ENCODE results near the gene EDEM3. TPM values are rescaled to one million over a fixed set of nuclear protein-coding genes. Genes with fewer than 3 reads are reported as not detected.

Gene EDEM3, protein sequence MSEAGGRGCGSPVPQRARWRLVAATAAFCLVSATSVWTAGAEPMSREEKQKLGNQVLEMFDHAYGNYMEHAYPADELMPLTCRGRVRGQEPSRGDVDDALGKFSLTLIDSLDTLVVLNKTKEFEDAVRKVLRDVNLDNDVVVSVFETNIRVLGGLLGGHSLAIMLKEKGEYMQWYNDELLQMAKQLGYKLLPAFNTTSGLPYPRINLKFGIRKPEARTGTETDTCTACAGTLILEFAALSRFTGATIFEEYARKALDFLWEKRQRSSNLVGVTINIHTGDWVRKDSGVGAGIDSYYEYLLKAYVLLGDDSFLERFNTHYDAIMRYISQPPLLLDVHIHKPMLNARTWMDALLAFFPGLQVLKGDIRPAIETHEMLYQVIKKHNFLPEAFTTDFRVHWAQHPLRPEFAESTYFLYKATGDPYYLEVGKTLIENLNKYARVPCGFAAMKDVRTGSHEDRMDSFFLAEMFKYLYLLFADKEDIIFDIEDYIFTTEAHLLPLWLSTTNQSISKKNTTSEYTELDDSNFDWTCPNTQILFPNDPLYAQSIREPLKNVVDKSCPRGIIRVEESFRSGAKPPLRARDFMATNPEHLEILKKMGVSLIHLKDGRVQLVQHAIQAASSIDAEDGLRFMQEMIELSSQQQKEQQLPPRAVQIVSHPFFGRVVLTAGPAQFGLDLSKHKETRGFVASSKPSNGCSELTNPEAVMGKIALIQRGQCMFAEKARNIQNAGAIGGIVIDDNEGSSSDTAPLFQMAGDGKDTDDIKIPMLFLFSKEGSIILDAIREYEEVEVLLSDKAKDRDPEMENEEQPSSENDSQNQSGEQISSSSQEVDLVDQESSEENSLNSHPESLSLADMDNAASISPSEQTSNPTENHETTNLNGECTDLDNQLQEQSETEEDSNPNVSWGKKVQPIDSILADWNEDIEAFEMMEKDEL
- 10 to 100 TPM; 39.3 to 42.9 TPM for total RNA-seq

DNA sequence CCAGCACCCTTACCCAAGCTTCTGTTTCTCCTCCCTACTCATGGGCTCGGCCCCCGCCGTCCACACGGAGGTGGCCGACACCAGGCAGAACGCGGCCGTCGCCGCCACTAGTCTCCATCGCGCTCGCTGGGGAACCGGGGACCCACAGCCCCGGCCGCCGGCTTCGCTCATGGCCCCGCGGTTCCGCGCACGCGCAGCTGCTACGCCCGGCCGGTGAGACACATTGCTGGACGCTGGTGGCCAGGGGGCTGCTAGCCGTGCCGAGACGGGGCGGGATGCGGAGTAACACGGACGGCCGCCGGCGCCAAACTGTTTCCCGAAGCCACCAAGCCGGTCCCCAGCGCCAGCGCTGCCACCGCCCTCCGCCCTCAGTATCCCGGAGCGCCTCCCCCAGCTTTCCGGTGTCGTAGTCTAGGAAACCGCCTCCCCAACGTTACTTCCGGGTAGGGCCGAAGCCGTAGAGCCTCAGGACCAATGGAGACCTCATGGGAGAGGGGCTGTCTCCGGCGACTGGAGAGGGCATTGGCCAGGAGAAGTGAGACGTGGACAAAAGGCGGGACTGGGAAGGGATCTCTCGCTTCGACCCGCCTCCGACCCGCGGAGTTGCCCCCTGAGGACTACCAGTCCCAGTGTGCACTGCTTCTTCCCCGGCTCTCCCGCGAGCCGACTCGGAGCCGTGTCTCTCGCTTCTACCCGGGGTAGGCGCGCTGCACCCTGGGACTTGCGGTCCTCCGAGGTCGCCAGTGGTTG, at the start of gene EDEM3:
Gene EDEM3 (minus strand): TSS at position 383 of the 750 bp plus-strand sequence. CDS start 212 bp downstream, at position 171.
- Mint-ChIP-seq H3K9me3 (no peaks in the 10 kb centered on the region), H3K36me3 (ENCODE audit: low read depth) (peaks cover 17% of the 10 kb centered on the region), H3K27me3 (peaks cover 2% of the 10 kb centered on the region), H3K4me1 (peaks cover 51% of the 10 kb centered on the region), H3K27ac (peak within 1 kb of the TSS; percentile 77), H3K4me3 (peak within 1 kb of the TSS; percentile 88)
- DNase-seq: peak; percentile 98
- POLR2A ChIA-PET: interaction anchor here (0.7 to 4.9 kb wide), 18 partner anchors 11 to 1621 kb away, joined by 3 to 126 read pairs (median 4); partner anchors contain the start of genes NIBAN1, RNF2, SWT1 and TPR
- CTCF ChIA-PET: interaction anchor here (0.6 to 1.4 kb wide), 5 partner anchors 9 to 1620 kb away, joined by 3 to 5 read pairs (median 4); partner anchors contain the start of genes NIBAN1 and TPR

GRCh38 chr1:184804220-184804619, 49.6 kb upstream of the EDEM3 start:
- POLR2A ChIA-PET: no interaction called here
- no peak overlapping the region for H3K4me3 Mint-ChIP-seq
- no peak for DNase-seq
- H3K27me3 Mint-ChIP-seq: no peaks in the 10 kb centered on the region
- H3K36me3 Mint-ChIP-seq (ENCODE audit: low read depth): peaks cover 62% of the 10 kb centered on the region
- CTCF ChIA-PET: interaction anchor here (1.7 to 5.4 kb wide), 5 partner anchors 9 to 366 kb away, joined by 13 to 158 read pairs (median 16); partner anchors contain the start of gene NIBAN1
- no peaks in the 10 kb centered on the region for H3K9me3 Mint-ChIP-seq
- H3K27ac Mint-ChIP-seq: no peak overlapping the region
- peaks cover 5% of the 10 kb centered on the region for H3K4me1 Mint-ChIP-seq

DNA sequence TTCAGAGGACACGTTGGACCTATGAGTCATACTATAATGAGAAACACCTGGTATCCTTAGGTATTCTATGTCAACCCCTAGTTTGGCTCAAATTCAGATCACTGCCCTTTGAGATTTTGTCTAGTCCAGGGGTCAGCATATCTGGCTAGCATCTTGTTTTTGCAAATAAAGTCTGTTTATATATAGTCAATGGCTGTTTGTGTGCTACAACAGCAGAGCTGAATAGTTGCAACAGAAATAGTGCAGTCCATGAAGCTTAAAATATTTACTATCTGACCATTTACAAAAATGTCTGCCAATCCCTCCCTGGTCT, 48.5 kb upstream of the EDEM3 start:
- DNase-seq: no peak
- Mint-ChIP-seq H3K4me1 (peaks cover 5% of the 10 kb centered on the region), H3K27ac (no peak overlapping the region), H3K9me3 (no peaks in the 10 kb centered on the region), H3K4me3 (no peak overlapping the region), H3K36me3 (ENCODE audit: low read depth) (peaks cover 61% of the 10 kb centered on the region), H3K27me3 (no peaks in the 10 kb centered on the region)
- CTCF ChIA-PET: interaction anchor here (2.8 kb wide), 1 partner anchor 179 kb away, joined by 14 read pairs; no protein-coding TSS in a partner anchor
- POLR2A ChIA-PET: interaction anchor here (1.2 kb wide), 1 partner anchor 171 kb away, joined by 3 read pairs; the partner anchor contains the start of gene NIBAN1

- Mint-ChIP-seq H3K9me3 (no peaks in the 10 kb centered on the region), H3K4me3 (no peak overlapping the region), H3K27me3 (no peaks in the 10 kb centered on the region), H3K27ac (no peak overlapping the region), H3K36me3 (ENCODE audit: low read depth) (peaks cover 64% of the 10 kb centered on the region), H3K4me1 (peaks cover 5% of the 10 kb centered on the region)
- DNase-seq: no peak
- ChIA-PET POLR2A (interaction anchor here (1.2 kb wide), 1 partner anchor 171 kb away, joined by 3 read pairs; the partner anchor contains the start of gene NIBAN1), CTCF (interaction anchor here (2.8 kb wide), 1 partner anchor 179 kb away, joined by 14 read pairs; no protein-coding TSS in a partner anchor)
Measured at GRCh38 chr1:184802354-184803179, 47.9 kb upstream of the EDEM3 start.

DNA sequence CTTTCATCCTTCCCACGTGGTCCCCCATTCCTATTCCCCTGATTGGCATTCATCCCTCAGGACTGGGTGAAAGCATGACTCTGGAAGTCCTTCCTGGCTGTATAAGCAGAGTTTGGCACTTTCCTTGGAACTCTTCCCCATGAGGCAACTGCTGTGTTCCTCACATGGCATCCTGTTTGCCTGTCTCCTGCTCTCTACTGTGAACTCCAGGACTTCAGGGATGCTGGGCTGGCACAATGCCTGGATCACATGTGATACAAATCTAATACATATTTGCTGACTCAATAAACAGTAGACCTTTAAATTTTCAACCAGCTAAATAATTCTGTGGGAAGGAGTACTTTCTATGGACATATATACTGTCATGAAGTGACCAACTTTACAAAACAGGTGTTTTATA, 46.8 kb upstream of the EDEM3 start:
- Mint-ChIP-seq H3K27ac (no peak overlapping the region), H3K4me1 (peaks cover 5% of the 10 kb centered on the region), H3K4me3 (no peak overlapping the region), H3K27me3 (no peaks in the 10 kb centered on the region), H3K9me3 (no peaks in the 10 kb centered on the region), H3K36me3 (ENCODE audit: low read depth) (peaks cover 67% of the 10 kb centered on the region)
- CTCF ChIA-PET: interaction anchor here (2.8 kb wide), 1 partner anchor 180 kb away, joined by 14 read pairs; no protein-coding TSS in a partner anchor
- no peak for DNase-seq
- POLR2A ChIA-PET: no interaction called here

DNA sequence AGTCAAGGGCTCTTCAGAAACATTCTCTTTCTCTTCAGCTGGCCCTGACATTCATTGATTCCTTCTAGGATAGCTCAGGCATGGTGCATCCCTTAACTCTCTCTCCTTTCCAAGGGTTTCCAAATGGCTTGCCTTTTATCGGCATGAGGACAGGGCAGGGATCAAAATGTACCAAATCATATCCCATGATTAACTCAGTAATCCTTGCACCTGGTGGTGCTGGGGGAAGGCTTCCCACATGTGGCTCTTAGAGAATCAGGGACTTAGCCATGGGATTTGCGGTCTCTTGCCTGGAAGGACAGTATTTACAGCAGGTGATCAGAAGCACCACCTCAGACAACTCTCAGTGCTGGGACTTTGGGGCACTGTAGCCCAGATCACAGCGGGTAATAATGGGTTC, 46.2 kb upstream of the EDEM3 start:
- Mint-ChIP-seq H3K27ac (no peak overlapping the region), H3K4me3 (no peak overlapping the region), H3K4me1 (peaks cover 5% of the 10 kb centered on the region), H3K36me3 (ENCODE audit: low read depth) (peaks cover 71% of the 10 kb centered on the region), H3K9me3 (no peaks in the 10 kb centered on the region), H3K27me3 (no peaks in the 10 kb centered on the region)
- no peak for DNase-seq
- CTCF ChIA-PET: interaction anchor here (2.8 kb wide), 1 partner anchor 181 kb away, joined by 14 read pairs; no protein-coding TSS in a partner anchor
- POLR2A ChIA-PET: no interaction called here

DNA sequence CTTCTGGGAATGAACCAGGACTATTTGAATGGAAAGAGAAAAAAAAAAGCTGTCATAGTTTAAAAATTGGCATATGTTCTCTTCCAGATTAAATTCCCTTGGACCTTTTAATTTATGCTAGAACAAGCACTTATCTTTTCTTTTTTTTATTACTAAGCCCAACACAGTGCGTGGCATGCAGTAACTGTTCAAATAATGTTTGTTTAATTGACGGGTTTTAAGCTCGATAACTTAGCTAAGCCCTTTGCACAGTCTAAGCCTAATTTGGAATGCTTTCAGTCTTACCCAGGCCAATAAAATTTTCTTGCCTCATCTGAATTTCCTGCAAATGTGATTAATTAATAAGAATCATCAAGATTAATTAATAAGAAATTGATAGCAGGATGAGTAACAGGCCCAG, 39.3 kb upstream of the EDEM3 start:
- Mint-ChIP-seq H3K36me3 (ENCODE audit: low read depth) (peaks cover 57% of the 10 kb centered on the region), H3K9me3 (no peaks in the 10 kb centered on the region), H3K4me3 (no peak overlapping the region), H3K27ac (no peak overlapping the region), H3K27me3 (no peaks in the 10 kb centered on the region), H3K4me1 (peaks cover 31% of the 10 kb centered on the region)
- DNase-seq: no peak
- ChIA-PET POLR2A (no interaction called here), CTCF (interaction anchor here (4.1 kb wide), 1 partner anchor 12 kb away, joined by 16 read pairs; no protein-coding TSS in a partner anchor)

DNA sequence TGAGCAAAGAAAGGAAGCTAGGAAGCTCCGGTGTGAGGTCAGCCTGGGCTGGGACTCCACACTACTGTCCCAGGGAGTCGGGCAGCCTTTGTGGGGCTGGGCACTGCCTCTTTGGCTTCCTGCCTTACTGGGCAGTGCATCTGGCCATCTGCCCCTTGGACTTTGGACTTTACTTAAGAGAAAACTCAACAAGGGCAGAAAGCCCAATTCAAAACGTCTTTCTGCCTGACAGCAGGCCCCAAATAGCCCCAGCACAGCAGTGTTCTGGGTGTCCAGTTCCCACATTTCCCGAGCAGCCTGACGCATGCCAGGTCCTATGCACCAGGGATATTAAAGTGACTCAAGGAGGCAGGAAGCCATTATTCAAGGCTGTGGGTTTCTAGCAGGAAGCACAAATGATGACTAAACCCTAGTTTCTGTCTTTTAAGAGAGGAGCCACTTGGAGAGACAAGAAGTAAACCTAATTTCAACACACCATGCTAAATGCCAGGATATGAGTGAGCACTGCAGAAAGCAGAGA, 37.9 kb upstream of the EDEM3 start:
- ChIA-PET CTCF (interaction anchor here (1.0 kb wide), 1 partner anchor 37 kb away, joined by 3 read pairs; no protein-coding TSS in a partner anchor), POLR2A (no interaction called here)
- H3K36me3 Mint-ChIP-seq (ENCODE audit: low read depth): peaks cover 52% of the 10 kb centered on the region
- no peaks in the 10 kb centered on the region for H3K9me3 Mint-ChIP-seq
- peak overlapping the region; percentile 59 for H3K27ac Mint-ChIP-seq
- peaks cover 31% of the 10 kb centered on the region for H3K4me1 Mint-ChIP-seq
- DNase-seq: peak; percentile 26
- H3K4me3 Mint-ChIP-seq: no peak overlapping the region
- H3K27me3 Mint-ChIP-seq: no peaks in the 10 kb centered on the region

- ChIA-PET CTCF (interaction anchor here (1.6 kb wide), 1 partner anchor 14 kb away, joined by 4 read pairs; no protein-coding TSS in a partner anchor), POLR2A (interaction anchor here (0.6 kb wide), 1 partner anchor 534 kb away, joined by 4 read pairs; no protein-coding TSS in a partner anchor)
- Mint-ChIP-seq H3K27ac (no peak overlapping the region), H3K4me1 (peaks cover 38% of the 10 kb centered on the region), H3K36me3 (ENCODE audit: low read depth) (peaks cover 53% of the 10 kb centered on the region), H3K4me3 (no peak overlapping the region), H3K27me3 (no peaks in the 10 kb centered on the region), H3K9me3 (no peaks in the 10 kb centered on the region)
- DNase-seq: no peak
Measured at GRCh38 chr1:184791550-184791900, 36.9 kb upstream of the EDEM3 start.

GRCh38 chr1:184790642-184791549, 36.2 kb upstream of the EDEM3 start:
- ChIA-PET POLR2A (interaction anchor here (0.6 kb wide), 2 partner anchors 508 to 534 kb away, joined by 3 to 4 read pairs; no protein-coding TSS in a partner anchor), CTCF (interaction anchor here (1.6 kb wide), 1 partner anchor 14 kb away, joined by 4 read pairs; no protein-coding TSS in a partner anchor)
- Mint-ChIP-seq H3K9me3 (no peaks in the 10 kb centered on the region), H3K4me3 (no peak overlapping the region), H3K36me3 (ENCODE audit: low read depth) (peaks cover 47% of the 10 kb centered on the region), H3K4me1 (peaks cover 40% of the 10 kb centered on the region), H3K27me3 (no peaks in the 10 kb centered on the region), H3K27ac (no peak overlapping the region)
- no peak for DNase-seq
